Activated T-cell treated with anti-CD3 and anti-CD28 coated beads for 48 hours (primary cell): ENCODE measurements around the gene SRRT.

Experiments used
- DNase-seq: peaks from one replicate; pipeline ENCODE4 v3.0.0-alpha.2; 2020; ENCODE audit warnings: low read depth

The SRRT gene

GRCh38 chr7:100882201-100882600 lies 7.3 kb downstream of the SRRT start:
- DNase-seq: no peak

DNA sequence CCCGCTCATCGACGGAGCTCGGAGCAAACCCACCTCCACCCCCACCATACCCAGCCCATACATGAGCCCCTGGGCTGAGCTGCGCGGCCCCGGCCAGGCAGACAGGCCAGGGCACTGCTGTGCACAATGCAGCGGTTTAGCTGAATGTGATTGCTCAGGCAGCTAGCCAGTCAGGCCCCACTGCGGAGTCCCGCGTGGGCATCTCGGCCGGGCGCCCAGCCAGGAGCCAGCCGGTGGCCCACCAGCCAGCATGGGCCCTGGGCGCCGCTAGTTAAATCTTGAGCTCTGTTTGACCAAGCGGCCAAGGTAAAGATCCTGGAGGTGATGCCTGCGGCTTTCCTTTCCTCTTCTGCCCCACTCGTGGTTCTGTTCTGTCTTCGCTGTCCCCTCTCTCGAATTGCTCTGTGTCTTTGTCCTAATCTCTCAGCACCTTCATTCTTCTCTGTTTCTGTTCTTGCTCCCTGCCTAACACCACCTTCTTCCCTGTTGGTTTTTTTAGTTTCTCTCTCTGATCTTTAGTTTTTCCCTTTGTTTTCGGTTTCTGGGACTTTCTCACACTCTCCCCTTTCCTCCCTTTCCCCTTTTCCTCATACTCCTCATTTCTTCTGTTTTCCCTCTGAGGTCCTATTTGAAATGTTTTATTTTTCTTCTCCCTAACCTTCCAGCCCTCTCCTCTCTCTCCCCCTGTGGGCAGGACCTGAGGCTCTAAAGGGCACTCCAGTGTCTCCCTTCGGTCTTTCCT lies 8.1 kb downstream of the SRRT start:
- no peak for DNase-seq

GRCh38 chr7:100884736-100885439 lies 10.0 kb downstream of the SRRT start:
- DNase-seq: no peak

GRCh38 chr7:100885440-100886141 lies 10.7 kb downstream of the SRRT start:
- no peak for DNase-seq

GRCh38 chr7:100886142-100886935 lies 11.4 kb downstream of the SRRT start:
- DNase-seq: no peak

DNA sequence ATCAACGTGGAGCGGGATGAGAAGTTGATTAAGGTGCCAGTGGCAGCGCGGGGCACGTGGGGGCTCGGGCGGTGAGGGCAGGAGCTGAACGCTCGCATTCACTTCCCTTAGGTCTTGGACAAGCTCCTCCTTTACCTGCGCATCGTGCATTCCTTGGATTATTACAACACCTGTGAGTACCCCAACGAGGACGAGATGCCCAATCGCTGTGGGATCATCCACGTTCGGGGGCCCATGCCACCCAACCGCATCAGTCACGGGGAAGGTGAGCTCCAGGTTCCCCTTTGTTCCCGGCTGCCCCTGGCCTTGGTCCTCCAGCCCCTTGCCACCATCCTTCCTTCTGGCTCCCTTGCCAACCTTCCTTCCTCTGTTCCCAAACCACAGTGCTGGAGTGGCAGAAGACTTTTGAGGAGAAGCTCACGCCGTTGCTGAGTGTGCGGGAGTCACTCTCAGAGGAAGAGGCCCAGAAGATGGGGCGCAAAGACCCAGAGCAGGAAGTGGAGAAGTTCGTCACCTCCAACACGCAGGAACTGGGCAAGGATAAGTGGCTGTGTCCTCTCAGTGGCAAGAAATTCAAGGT lies 12.1 kb downstream of the SRRT start:
- no peak for DNase-seq

DNA sequence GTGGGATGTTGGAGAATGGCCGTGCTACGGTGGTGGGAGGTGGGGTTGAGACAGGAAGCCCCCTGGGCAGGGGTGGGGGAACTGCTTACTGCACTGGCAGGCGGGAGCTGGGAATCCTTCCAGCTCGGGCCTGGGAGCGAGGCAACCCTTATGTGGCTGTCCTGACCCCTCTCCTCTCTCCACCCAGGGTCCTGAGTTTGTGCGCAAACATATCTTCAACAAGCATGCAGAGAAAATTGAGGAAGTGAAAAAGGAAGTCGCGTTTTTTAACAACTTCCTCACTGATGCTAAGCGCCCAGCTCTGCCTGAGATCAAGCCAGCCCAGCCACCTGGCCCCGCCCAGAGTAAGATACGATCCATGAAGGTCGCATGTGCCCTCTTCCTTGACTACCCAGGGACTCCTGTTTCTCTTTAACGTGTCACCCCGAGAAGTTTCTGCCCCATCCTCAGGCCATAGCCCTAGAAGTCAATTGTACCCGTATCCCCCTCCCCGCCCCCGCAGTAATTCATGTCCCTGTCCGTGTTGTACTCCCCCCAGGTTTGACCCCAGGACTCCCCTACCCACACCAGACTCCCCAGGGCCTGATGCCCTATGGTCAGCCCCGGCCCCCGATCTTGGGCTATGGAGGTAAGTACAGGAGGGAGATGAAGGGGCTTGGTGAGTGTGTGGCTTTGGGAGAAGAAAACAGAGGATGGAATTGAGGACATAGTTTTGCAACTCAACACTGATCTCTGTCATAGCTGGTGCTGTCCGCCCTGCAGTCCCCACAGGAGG lies 12.8 kb downstream of the SRRT start:
- no peak for DNase-seq

DNA sequence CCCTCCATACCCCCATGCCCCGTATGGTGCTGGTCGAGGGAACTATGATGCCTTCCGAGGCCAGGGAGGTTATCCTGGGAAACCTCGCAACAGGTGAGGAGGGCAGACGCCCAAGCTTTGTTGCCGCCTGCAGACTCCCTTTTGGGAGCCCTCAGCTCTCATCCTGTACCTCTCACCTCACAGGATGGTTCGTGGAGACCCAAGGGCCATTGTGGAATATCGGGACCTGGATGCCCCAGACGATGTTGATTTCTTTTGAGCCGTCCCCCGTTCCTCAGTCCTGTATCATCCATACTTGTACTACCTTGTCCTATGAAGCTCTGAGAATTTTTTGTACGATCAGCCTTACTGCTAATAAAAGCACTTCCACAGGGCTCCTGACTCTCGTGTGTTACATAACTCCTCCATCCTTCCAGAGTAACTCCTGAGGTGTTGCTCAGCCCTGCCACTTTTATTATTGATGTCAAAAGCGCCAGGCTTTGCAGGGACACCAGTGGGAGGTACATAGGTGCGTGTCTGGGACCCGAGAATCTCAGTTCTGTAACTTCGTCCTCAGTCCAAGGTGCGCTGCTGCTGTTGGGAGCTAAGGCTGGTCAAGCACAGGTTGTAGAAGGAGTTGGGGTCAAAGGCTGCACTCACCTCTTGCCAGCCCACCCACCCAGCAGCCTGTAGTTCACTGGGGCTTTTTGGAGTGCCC lies 13.5 kb downstream of the SRRT start:
- no peak for DNase-seq

GRCh38 chr7:100888988-100889750 lies 14.3 kb downstream of the SRRT start, which contains the start of gene UFSP1:
UFSP1 (minus strand) TSS chr7:100889715; CDS start chr7:100889271, 444 bp downstream.
- no peak for DNase-seq

DNA sequence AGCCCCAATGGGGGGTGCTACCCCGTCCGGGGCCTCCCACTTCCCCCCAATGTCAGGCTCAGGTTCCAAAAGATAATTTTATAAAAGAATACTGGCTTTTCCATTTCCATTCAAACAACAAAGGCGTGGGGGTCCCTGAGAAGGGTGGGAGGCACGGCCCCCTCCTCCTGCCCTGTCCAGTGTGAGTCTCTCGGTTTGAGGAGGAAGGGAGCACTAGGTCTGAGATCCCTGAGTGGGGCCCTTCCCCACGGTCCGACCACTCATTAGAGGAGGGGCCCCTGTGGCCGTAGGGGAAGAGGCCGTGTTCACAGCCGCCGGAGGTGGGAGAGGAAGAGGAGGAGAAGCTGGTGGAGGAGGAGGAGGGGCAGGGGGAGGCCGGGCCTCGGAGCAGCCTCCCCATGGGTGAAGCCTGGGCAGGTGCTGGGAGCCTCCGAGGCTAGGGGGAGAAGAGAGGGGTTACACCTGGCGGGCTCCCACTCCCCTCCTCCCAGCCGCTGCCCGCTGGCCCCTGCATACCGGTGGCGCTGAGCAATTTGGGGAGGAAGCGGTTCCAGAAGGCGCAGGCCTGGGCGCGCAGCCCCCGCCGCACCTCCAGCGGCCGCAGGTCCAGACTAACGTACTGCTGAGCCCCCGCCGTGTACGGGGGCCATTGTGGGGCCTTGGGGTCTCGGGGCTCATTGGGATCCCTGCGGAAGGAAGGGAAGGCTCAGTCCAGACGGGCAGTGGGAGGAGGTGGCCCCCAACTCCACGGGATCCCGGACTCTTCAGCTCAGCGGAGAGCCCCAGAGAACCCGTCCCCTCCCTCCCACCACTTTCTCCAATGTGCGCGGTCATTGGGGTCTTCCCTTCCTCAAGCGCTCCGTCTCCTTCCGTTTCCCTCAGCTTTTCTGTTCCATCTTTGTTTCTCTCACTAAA lies 16.0 kb downstream of the SRRT start:
- no peak for DNase-seq

- DNase-seq: no peak
Observed at GRCh38 chr7:100891568-100892247, 16.8 kb downstream of the SRRT start.

- DNase-seq: no peak
Observed at GRCh38 chr7:100892364-100893317, 17.7 kb downstream of the SRRT start.

- no peak for DNase-seq
Observed at GRCh38 chr7:100893318-100893895, 18.5 kb downstream of the SRRT start.

- DNase-seq: no peak
Observed at GRCh38 chr7:100893910-100894721, 19.2 kb downstream of the SRRT start.
